ENCODE data around the gene GPR68.

GRCh38 chr14:91215381-91215780 is 29.1 kb downstream of the GPR68 start:
- TF ChIP-seq EZH2phosphoT487 (IDR thresholded peaks at IDR 0.05; ENCODE audit: low read depth), result no peak
- no peak for TF ChIP-seq CTCF (IDR thresholded peaks at IDR 0.05; ENCODE audit: low read depth, low read length)

Measured in OCI-LY3 (cell line).